A549 (cell line): Measurements from ENCODE around the gene KLHL29.

Source experiments
- CBX8 ChIP-seq: fragments of 200-600 bp; sonication (generic); IDR thresholded peaks from 2 replicates; pipeline ENCODE4 v1.6.1; 2016
- EP300 ChIP-seq, 2 experiments: fragments of >200 bp; sonication (Bioruptor Twin); formaldehyde crosslinking; IDR thresholded peaks; 2 replicates in 1 of 2; 3 replicates in 1 of 2; pipeline ENCODE4 v1.6.1; 2016 to 2017
- POLR2A ChIP-seq: IDR thresholded peaks from 2 replicates; pipeline ENCODE4 v1.6.1; 2012; ENCODE audit warnings: mild to moderate bottlenecking, low read length
- TP53 ChIP-seq: fragments of 250-450 bp; sonication (Bioruptor Pico); IDR thresholded peaks from 2 replicates; pipeline ENCODE4 v1.5.0; 2021; ENCODE audit warnings: mild to moderate bottlenecking, moderate library complexity
- ZFP36 ChIP-seq: fragments of 450-650 bp; IDR thresholded peaks from 2 replicates; pipeline ENCODE4 v1.6.1; 2014; ENCODE audit warnings: borderline replicate concordance; ENCODE audit not compliant: partially characterized antibody
- TF ChIP-seq, protein P1 (sequence below): fragments of >200 bp; sonication (Bioruptor Twin); formaldehyde crosslinking; IDR thresholded peaks from 3 replicates; pipeline ENCODE4 v1.5.1; 2016

DNA sequence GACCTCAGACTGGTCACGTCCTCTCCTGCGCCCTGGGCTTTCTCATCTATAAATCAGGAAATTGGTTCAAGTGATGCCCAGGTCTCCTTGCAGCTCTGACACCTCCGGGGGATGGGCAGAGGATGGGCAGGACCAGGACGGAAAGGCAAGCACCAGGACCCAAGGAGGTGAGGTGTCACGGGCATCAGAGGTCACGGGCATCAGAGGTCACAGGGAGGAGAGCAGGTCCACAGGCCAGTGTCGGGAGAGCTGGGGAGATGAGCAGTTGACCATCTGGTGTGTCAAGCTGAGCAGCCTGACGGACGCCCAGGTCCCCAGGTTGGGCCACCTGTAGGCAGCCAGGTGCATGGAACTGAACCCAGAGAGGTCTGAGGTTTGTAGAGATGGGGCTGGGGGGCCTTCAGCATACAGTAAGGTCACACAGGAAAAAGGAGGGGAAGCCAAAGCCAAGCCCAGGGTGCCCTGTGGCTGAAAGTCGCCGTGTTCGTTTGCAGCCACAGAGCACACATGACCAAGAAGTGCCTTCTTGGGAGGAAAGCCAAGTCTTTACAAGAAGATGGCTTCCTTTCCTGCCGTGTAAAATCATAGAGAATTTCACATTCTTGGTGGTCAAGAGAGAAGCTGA lies 301.5 kb downstream of the KLHL29 start:
- TF ChIP-seq CBX8 (no peak), POLR2A (no peak), ZFP36 (no peak), TP53 (CRISPR knock-in tag) (no peak), EP300 (IDR thresholded peaks at IDR 0.05) (no peak)
- TF ChIP-seq, protein P1, sequence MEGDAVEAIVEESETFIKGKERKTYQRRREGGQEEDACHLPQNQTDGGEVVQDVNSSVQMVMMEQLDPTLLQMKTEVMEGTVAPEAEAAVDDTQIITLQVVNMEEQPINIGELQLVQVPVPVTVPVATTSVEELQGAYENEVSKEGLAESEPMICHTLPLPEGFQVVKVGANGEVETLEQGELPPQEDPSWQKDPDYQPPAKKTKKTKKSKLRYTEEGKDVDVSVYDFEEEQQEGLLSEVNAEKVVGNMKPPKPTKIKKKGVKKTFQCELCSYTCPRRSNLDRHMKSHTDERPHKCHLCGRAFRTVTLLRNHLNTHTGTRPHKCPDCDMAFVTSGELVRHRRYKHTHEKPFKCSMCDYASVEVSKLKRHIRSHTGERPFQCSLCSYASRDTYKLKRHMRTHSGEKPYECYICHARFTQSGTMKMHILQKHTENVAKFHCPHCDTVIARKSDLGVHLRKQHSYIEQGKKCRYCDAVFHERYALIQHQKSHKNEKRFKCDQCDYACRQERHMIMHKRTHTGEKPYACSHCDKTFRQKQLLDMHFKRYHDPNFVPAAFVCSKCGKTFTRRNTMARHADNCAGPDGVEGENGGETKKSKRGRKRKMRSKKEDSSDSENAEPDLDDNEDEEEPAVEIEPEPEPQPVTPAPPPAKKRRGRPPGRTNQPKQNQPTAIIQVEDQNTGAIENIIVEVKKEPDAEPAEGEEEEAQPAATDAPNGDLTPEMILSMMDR = no peak
